ENCODE measurements around the gene ACTR1B. TPM values are rescaled to one million over a fixed set of nuclear protein-coding genes. Genes with fewer than 3 reads are reported as not detected.
"Not testable (repeated sequence)": the region's sequence is repeated elsewhere in the genome, so short reads cannot be mapped to it uniquely, and the experiment has no call there.

Gene ACTR1B
- total RNA-seq (10 to 100 TPM; 39.3 to 85.2 (median 67.4) TPM), polyA plus RNA-seq (10 to 100 TPM; 23.0 to 71.3 TPM)
- long read RNA-seq, donor 1, transcript ACTR1B-201 (11 exons, 2,243 nt), result major isoform, 129 of 196 reads
- long read RNA-seq, donor 1, partial matches to known transcripts, result 29 of 196 reads
- long read RNA-seq, donor 1, other reads (novel, unspliced or antisense), result 38 of 196 reads
- long read RNA-seq, donor 2, transcript ACTR1B-201 (11 exons, 2,243 nt), result major isoform, 18 of 18 reads
- long read RNA-seq, donor 2, partial matches to known transcripts, result 0 of 18 reads
- long read RNA-seq, donor 2, other reads (novel, unspliced or antisense), result 0 of 18 reads
- long read RNA-seq, donor 3, transcript ACTR1B-201 (11 exons, 2,243 nt), result major isoform, 23 of 55 reads
- long read RNA-seq, donor 3, partial matches to known transcripts, result 23 of 55 reads
- long read RNA-seq, donor 3, other reads (novel, unspliced or antisense), result 9 of 55 reads

DNA sequence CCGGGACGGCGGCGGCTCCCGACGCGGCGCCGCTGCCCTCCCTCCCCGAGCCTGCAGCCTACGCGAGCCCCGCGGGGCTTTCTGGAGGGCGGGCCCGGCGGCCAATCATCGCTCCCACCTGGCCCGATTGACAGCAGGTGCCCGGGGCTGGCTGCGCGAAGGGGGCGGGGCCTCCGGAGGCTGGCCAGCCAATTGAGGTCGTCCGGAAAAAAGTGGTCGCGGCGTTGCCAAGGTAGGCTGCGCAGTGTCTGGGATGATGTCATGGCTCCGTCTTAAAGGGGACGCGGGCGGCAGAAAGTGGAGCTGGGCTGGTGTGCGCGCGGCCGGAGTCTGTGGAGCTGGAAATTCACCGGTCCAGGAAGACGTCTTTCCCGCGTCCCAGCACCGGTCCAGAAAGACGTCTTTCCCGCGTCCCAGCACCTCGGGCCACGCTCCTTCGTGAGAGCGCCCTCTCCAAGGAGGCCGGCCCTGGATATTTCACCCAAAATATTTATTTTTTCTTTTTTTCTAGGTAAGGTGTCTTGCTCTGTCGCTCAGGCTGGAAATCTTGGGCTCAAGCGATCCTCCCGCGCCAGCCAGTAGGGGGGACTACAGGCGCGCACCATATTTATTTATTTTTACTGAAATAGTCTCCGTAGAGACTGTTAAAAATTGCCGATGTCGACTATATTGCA is at the start of gene ACTR1B:
Gene ACTR1B (minus strand): TSS at position 83 of the 674 bp plus-strand sequence. CDS start 154 bp downstream, outside the sequence.
- Histone ChIP-seq H3K9me3 (no peaks in the 10 kb centered on the region), H3K4me3 (peak within 1 kb of the TSS; percentile 66), H3K36me3 (no peaks in the 10 kb centered on the region), H3K4me1 (ENCODE audit: insufficient read depth) (peaks cover 12% of the 10 kb centered on the region), H3K27ac (peak within 1 kb of the TSS; percentile 51 to 87), H3K27me3 (no peaks in the 10 kb centered on the region)
- intact Hi-C loops (cut with DNase I), result loop anchor here in 1 of 4 donors (2.0 kb wide), 1 partner anchor 17 kb away; the partner anchor contains the start of gene COX5B
- 0% methylated on average over 37 to 60 of the region's 60 CpGs for WGBS, 3 donors
- peak; percentile 97 to 98 (median 98) for DNase-seq
- no peak for TF ChIP-seq EP300 (IDR thresholded peaks at IDR 0.05)
- TF ChIP-seq POLR2A (IDR thresholded peaks at IDR 0.05), result peak; percentile 84
- TF ChIP-seq CTCF (IDR thresholded peaks at IDR 0.05), result peak; percentile 18 to 64 (median 50)

DNA sequence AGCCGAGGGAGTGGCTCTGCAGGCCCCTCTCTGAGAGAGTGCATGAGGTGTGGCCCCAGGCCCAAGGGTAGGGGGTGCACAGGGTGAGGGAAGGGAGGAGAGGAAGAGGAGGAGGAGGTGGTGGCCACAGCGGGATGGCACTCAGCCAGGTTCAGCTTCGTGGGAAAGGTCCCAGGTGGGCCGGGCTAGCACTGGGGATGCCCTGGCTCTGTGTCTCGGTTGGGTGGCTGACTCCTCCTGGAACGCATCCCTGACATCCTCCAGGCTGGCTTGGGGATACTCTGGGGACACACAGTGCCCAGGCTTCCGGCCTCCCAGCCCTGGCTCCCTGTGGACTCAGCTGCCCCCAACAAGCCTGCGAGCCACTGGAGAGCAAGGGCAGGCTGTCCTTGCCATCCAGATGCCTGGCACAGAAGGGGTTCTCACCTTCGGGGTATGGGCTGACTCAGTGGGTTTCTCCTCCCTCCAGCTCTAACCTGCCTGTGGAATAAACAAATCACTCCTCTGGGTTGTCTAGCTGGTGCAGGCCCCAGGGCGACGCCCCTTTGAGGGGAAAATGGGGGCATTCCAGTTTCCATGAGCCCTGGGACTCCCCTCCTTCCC is 49.0 kb upstream of the ACTR1B start:
- H3K4me3 ChIP-seq, result no peak overlapping the region
- no peak for TF ChIP-seq POLR2A (IDR thresholded peaks at IDR 0.05)
- TF ChIP-seq CTCF (IDR thresholded peaks at IDR 0.05), result no peak
- TF ChIP-seq EP300 (IDR thresholded peaks at IDR 0.05), result no peak
- intact Hi-C loops (cut with DNase I), result no loop called here
- 74 to 81% (median 75%) methylated on average over 11 of the region's 11 CpGs for WGBS, 3 donors
- no peak overlapping the region for H3K27ac ChIP-seq
- H3K36me3 ChIP-seq, result no peaks in the 10 kb centered on the region
- peak in 1 of 5 donors; percentile 19 for DNase-seq
- H3K9me3 ChIP-seq, result no peaks in the 10 kb centered on the region
- no peaks in the 10 kb centered on the region for H3K27me3 ChIP-seq
- no peaks in the 10 kb centered on the region for H3K4me1 ChIP-seq (ENCODE audit: insufficient read depth)

- H3K4me3 ChIP-seq; intact Hi-C loops (cut with DNase I); H3K9me3 ChIP-seq; H3K4me1 ChIP-seq (ENCODE audit: insufficient read depth); H3K27me3 ChIP-seq; H3K36me3 ChIP-seq; H3K27ac ChIP-seq: not testable (repeated sequence)
- WGBS, 3 donors, result 27 to 34% (median 31%) methylated on average over 9 of the region's 9 CpGs
- DNase-seq, result peak in 1 of 5 donors; percentile 3
Measured at GRCh38 chr2:97712175-97712574, 48.3 kb upstream of the ACTR1B start.

DNA sequence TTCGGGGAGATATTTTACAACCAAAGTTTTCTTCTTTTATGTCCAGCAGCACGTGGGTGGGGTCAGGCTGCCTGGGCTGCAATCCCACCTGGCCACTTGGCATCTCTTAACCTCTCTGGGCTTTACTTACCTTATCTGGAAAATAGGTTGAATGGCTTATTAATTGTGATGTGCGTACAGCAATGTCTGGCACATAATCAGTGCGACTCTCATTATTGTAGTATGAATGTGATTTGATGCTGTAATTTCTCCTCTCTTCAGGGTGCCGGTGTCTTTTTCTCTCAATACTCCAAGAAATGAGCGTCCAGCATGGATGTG is 47.5 kb upstream of the ACTR1B start:
- no peak for TF ChIP-seq EP300 (IDR thresholded peaks at IDR 0.05)
- TF ChIP-seq POLR2A (IDR thresholded peaks at IDR 0.05), result no peak
- no peak for TF ChIP-seq CTCF (IDR thresholded peaks at IDR 0.05)
- no peaks in the 10 kb centered on the region for H3K9me3 ChIP-seq
- H3K36me3 ChIP-seq, result no peaks in the 10 kb centered on the region
- H3K4me1 ChIP-seq (ENCODE audit: insufficient read depth), result no peaks in the 10 kb centered on the region
- H3K27ac ChIP-seq, result no peak overlapping the region
- intact Hi-C loops (cut with DNase I), result no loop called here
- no peak overlapping the region for H3K4me3 ChIP-seq
- 79 to 80% (median 80%) methylated on average over 6 of the region's 6 CpGs for WGBS, 3 donors
- no peaks in the 10 kb centered on the region for H3K27me3 ChIP-seq
- DNase-seq, result no peak
